HL-60 (cell line): Measurements from ENCODE around the gene ZBTB7C.

Experiments used
- DNase-seq, 2 experiments: peaks; one replicate each; pipeline ENCODE4 v3.0.0-alpha.2; 2010 to 2020; ENCODE audit warnings: low read depth in 1 of 2, low spot score in 1 of 2
- H3K27ac ChIP-seq: fragments of 250-450 bp; sonication (Bioruptor Pico); replicated peaks from 2 replicates; pipeline ENCODE4 v1.5.1; 2020; ENCODE audit warnings: mild to moderate bottlenecking, moderate library complexity
- H3K27me3 ChIP-seq: fragments of 250-450 bp; sonication (Bioruptor Pico); 2 replicates; pipeline ENCODE4 v1.5.1; 2021; ENCODE audit warnings: mild to moderate bottlenecking, moderate library complexity; ENCODE audit not compliant: insufficient read depth, poor library complexity, severe bottlenecking
- H3K4me3 ChIP-seq: replicated peaks from 2 replicates; pipeline ENCODE4 v1.5.1; 2011; ENCODE audit warnings: mild to moderate bottlenecking, control low read depth, low read length; ENCODE audit not compliant: insufficient read depth
- GABPA ChIP-seq: IDR thresholded peaks from 2 replicates; pipeline ENCODE4 v1.6.1; 2012; ENCODE audit warnings: low read depth
- POLR2AphosphoS5 ChIP-seq: IDR thresholded peaks from 2 replicates; pipeline ENCODE4 v1.6.1; 2012; ENCODE audit warnings: low read depth
- SPI1 ChIP-seq: IDR thresholded peaks from 2 replicates; pipeline ENCODE4 v1.6.1; 2012; ENCODE audit warnings: low read depth, mild to moderate bottlenecking, borderline replicate concordance
- TF ChIP-seq, protein P1 (sequence below): IDR thresholded peaks from 2 replicates; pipeline ENCODE4 v1.6.1; 2012; ENCODE audit warnings: low read depth; ENCODE audit not compliant: insufficient replicate concordance
- TF ChIP-seq, protein P2 (sequence below): IDR thresholded peaks from one replicate; pipeline ENCODE4 v1.5.1; 2011; ENCODE audit warnings: low read length, control low read depth, inconsistent platforms; ENCODE audit not compliant: insufficient read depth

The ZBTB7C gene

DNA sequence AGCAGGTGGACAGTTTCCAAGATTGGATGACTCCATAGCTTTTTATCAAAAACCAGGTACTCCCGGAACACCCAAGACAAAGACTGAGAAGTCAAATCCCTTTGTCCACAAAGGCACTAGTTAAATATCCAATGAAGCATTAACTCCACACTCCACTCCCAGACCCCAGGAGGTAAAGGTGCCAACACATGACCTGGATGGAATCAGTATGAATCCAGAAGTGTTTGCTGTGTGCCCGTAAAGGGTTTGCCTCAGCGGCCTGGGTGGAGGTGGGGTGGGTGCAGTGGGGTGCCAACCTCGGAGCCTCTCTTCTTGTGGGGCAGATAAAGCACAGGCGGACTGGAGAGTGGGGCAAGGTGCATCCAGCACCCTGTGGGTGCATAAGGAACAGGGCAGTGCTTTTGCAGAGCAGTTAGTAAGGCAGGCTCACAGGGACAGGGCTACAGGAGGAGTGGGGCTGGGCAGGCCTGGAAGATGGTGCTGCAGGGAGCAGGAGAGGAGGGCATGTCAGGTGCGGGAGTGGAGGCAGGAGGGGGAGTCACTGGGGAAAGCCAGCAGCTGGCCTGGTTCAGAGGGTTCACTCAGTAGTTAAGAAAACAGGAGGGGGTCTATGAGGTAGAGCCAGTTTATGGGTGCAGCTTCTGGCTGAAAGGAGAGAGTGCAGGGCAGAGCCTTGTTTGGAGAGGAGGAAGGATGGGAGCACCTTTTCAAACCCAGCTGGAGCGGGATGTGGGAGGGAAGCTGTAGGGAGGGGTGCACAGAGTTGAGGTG lies 270.3 kb downstream of the ZBTB7C start:
- TF ChIP-seq POLR2AphosphoS5 (no peak), SPI1 (no peak), GABPA (no peak)
- TF ChIP-seq, protein P1, sequence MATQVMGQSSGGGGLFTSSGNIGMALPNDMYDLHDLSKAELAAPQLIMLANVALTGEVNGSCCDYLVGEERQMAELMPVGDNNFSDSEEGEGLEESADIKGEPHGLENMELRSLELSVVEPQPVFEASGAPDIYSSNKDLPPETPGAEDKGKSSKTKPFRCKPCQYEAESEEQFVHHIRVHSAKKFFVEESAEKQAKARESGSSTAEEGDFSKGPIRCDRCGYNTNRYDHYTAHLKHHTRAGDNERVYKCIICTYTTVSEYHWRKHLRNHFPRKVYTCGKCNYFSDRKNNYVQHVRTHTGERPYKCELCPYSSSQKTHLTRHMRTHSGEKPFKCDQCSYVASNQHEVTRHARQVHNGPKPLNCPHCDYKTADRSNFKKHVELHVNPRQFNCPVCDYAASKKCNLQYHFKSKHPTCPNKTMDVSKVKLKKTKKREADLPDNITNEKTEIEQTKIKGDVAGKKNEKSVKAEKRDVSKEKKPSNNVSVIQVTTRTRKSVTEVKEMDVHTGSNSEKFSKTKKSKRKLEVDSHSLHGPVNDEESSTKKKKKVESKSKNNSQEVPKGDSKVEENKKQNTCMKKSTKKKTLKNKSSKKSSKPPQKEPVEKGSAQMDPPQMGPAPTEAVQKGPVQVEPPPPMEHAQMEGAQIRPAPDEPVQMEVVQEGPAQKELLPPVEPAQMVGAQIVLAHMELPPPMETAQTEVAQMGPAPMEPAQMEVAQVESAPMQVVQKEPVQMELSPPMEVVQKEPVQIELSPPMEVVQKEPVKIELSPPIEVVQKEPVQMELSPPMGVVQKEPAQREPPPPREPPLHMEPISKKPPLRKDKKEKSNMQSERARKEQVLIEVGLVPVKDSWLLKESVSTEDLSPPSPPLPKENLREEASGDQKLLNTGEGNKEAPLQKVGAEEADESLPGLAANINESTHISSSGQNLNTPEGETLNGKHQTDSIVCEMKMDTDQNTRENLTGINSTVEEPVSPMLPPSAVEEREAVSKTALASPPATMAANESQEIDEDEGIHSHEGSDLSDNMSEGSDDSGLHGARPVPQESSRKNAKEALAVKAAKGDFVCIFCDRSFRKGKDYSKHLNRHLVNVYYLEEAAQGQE = no peak
- TF ChIP-seq, protein P2, sequence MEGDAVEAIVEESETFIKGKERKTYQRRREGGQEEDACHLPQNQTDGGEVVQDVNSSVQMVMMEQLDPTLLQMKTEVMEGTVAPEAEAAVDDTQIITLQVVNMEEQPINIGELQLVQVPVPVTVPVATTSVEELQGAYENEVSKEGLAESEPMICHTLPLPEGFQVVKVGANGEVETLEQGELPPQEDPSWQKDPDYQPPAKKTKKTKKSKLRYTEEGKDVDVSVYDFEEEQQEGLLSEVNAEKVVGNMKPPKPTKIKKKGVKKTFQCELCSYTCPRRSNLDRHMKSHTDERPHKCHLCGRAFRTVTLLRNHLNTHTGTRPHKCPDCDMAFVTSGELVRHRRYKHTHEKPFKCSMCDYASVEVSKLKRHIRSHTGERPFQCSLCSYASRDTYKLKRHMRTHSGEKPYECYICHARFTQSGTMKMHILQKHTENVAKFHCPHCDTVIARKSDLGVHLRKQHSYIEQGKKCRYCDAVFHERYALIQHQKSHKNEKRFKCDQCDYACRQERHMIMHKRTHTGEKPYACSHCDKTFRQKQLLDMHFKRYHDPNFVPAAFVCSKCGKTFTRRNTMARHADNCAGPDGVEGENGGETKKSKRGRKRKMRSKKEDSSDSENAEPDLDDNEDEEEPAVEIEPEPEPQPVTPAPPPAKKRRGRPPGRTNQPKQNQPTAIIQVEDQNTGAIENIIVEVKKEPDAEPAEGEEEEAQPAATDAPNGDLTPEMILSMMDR = no peak
- H3K4me3 ChIP-seq = no peak overlapping the region
- H3K27ac ChIP-seq = no peak overlapping the region
- no peak for DNase-seq
- peaks cover 41% of the 10 kb centered on the region for H3K27me3 ChIP-seq

DNA sequence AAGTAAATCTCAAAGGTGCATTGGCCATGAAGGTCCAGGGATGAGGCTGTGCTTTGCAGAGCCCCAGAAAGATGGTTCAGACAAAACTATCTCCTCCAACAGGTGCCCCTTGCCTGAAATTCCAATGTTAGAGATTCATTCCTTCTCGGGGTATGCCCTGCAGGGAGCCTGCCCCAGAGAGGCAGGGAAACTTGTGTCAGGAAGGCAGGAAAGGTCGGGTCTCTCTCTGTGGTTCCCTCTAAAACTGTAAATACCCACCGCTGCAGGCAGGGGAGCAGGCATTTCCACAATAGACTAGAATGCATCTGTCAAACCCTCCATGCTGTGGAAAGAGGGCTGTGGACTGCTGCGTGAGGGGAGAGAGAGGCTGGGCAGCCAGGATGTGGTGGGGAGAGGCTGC lies 271.0 kb downstream of the ZBTB7C start:
- H3K4me3 ChIP-seq = no peak overlapping the region
- H3K27me3 ChIP-seq = peaks cover 45% of the 10 kb centered on the region
- TF ChIP-seq SPI1 (no peak), POLR2AphosphoS5 (no peak), GABPA (no peak)
- TF ChIP-seq, protein P1 = no peak
- TF ChIP-seq, protein P2 = no peak
- DNase-seq = no peak
- H3K27ac ChIP-seq = no peak overlapping the region

DNA sequence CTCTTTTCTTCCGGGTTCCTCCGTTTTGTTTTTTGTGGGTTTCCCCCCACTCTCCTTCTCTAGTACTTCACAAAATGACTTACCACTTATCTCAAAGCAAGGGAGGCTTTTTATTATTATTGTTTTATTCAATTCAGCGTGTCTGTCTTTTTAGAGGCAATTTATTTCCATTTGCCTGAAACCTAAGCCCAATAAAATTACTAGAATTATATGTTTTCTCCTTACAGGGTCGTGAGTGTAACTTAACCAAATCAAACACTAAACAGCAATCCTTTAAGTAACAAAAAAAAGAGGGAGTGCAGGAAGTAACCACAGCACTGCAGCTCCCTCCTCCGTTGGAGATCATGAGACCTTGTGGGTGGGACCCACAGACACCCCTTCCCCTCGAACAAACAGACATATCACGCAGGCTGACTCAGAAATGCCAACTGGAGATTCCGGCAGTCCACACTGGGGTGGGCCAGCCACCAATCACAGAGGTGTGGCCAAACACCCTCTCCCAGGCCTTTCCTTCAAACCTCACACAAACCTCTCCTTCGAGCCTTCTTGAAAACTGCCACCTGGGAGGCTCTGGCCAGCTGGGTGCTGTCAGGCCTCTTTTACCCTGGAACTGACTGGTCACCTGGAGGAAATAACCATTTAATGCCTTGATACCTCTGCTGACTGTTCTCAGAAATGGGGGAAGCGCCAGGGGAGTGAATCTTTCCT lies 271.7 kb downstream of the ZBTB7C start:
- Histone ChIP-seq H3K27ac (no peak overlapping the region), H3K4me3 (no peak overlapping the region), H3K27me3 (peaks cover 45% of the 10 kb centered on the region)
- no peak for TF ChIP-seq POLR2AphosphoS5
- TF ChIP-seq GABPA = no peak
- TF ChIP-seq, protein P2 = no peak
- TF ChIP-seq SPI1 = no peak
- TF ChIP-seq, protein P1 = no peak
- DNase-seq = no peak
